GM21528 (cell line): ENCODE results near the gene ZDHHC1.

Source experiments
- ATAC-seq: cut with Tn5 transposase; IDR thresholded peaks from one replicate; pipeline ENCODE4 v1.9.1; 2021; ENCODE audit warnings: mild to moderate bottlenecking, moderate library complexity; ENCODE audit not compliant: unreplicated experiment, low FRiP score

The ZDHHC1 gene

GRCh38 chr16:67413978-67414911 is 2.0 kb downstream of the ZDHHC1 start:
- ATAC-seq = no peak

GRCh38 chr16:67412294-67412693 is 4.0 kb downstream of the ZDHHC1 start:
- no peak for ATAC-seq

GRCh38 chr16:67411339-67411738 is 4.9 kb downstream of the ZDHHC1 start:
- ATAC-seq = no peak

- ATAC-seq = no peak
These were observed 6.6 kb downstream of the ZDHHC1 start for GRCh38 chr16:67409631-67410030.

- no peak for ATAC-seq
These were observed 8.4 kb downstream of the ZDHHC1 start for GRCh38 chr16:67407788-67408452.

- ATAC-seq = no peak
These were observed 9.0 kb downstream of the ZDHHC1 start for GRCh38 chr16:67407176-67407787.

GRCh38 chr16:67406111-67406971 is 9.9 kb downstream of the ZDHHC1 start:
- no peak for ATAC-seq

GRCh38 chr16:67405336-67405735 is 10.9 kb downstream of the ZDHHC1 start:
- no peak for ATAC-seq

GRCh38 chr16:67404740-67405226 is 11.5 kb downstream of the ZDHHC1 start:
- ATAC-seq = no peak

GRCh38 chr16:67403976-67404555 is 12.2 kb downstream of the ZDHHC1 start:
- no peak for ATAC-seq

- ATAC-seq = no peak
These were observed 15.4 kb downstream of the ZDHHC1 start for GRCh38 chr16:67400901-67401300.

- ATAC-seq = no peak
These were observed 16.2 kb downstream of the ZDHHC1 start for GRCh38 chr16:67399749-67400704.

GRCh38 chr16:67399218-67399733 is 17.0 kb downstream of the ZDHHC1 start:
- ATAC-seq = no peak

- no peak for ATAC-seq
These were observed 17.6 kb downstream of the ZDHHC1 start for GRCh38 chr16:67398546-67399217.

- no peak for ATAC-seq
These were observed 18.3 kb downstream of the ZDHHC1 start for GRCh38 chr16:67397812-67398545.

- ATAC-seq = no peak
These were observed 19.1 kb downstream of the ZDHHC1 start for GRCh38 chr16:67397036-67397801.
